ENCODE data around the gene OGFRL1. TPM values are rescaled to one million over a fixed set of nuclear protein-coding genes. Genes with fewer than 3 reads are reported as not detected.

Gene OGFRL1
- total RNA-seq, 2 experiments from 2014 or later: 9.1 TPM

GRCh38 chr6:71246596-71246995 is 42.0 kb upstream of the OGFRL1 start:
- ChIA-PET POLR2A (no interaction called here), CTCF (no interaction called here)
- TF ChIP-seq CTCF (IDR thresholded peaks at IDR 0.05): no peak
- H3K27ac ChIP-seq (ENCODE audit: low read depth in 1 of 2, low read length in 2 of 2): no peak overlapping the region
- no peaks in the 10 kb centered on the region for H3K27me3 ChIP-seq (ENCODE audit: control insufficient read depth in 1 of 2, insufficient read depth in 2 of 2, low read length in 2 of 2)
- peaks cover 9% of the 10 kb centered on the region for H3K4me1 Mint-ChIP-seq (ENCODE audit: low read depth)
- H3K27me3 Mint-ChIP-seq: peaks cover under 1% of the 10 kb centered on the region
- H3K9me3 Mint-ChIP-seq: no peaks in the 10 kb centered on the region
- no peaks in the 10 kb centered on the region for H3K36me3 ChIP-seq (ENCODE audit: insufficient read depth, low read length)
- no peak for DNase-seq
- intact Hi-C loops (cut with DNase I, micrococcal nuclease): no loop called here
- H3K27ac Mint-ChIP-seq: no peak overlapping the region
- no peaks in the 10 kb centered on the region for H3K4me1 ChIP-seq (ENCODE audit: insufficient read depth, low read length)
- H3K9me3 ChIP-seq (ENCODE audit: control insufficient read depth in 1 of 2, insufficient read depth in 1 of 2, low read length in 2 of 2): peaks cover 0 to 10% of the 10 kb centered on the region in 2 experiments
- no peak overlapping the region for H3K4me3 Mint-ChIP-seq
- H3K36me3 Mint-ChIP-seq (ENCODE audit: low read depth): no peaks in the 10 kb centered on the region
- no peak for ATAC-seq (ENCODE audit: poor library complexity)
- no peak overlapping the region for H3K4me3 ChIP-seq (ENCODE audit: low read length)

GRCh38 chr6:71248306-71248765 is 40.3 kb upstream of the OGFRL1 start:
- no peak overlapping the region for H3K4me3 Mint-ChIP-seq
- ChIA-PET CTCF (no interaction called here), POLR2A (no interaction called here)
- ATAC-seq (ENCODE audit: poor library complexity) (no peak), DNase-seq (peak in 3 of 14 experiments; percentile 34 to 58 (median 45))
- H3K27ac ChIP-seq (ENCODE audit: low read depth in 1 of 2, low read length in 2 of 2): no peak overlapping the region
- no peaks in the 10 kb centered on the region for H3K27me3 ChIP-seq (ENCODE audit: control insufficient read depth in 1 of 2, insufficient read depth in 2 of 2, low read length in 2 of 2)
- H3K27ac Mint-ChIP-seq: no peak overlapping the region
- peaks cover 0 to 10% of the 10 kb centered on the region in 2 experiments for H3K9me3 ChIP-seq (ENCODE audit: control insufficient read depth in 1 of 2, insufficient read depth in 1 of 2, low read length in 2 of 2)
- intact Hi-C loops (cut with DNase I, micrococcal nuclease): no loop called here
- no peak overlapping the region for H3K4me3 ChIP-seq (ENCODE audit: low read length)
- H3K4me1 Mint-ChIP-seq (ENCODE audit: low read depth): peaks cover 9% of the 10 kb centered on the region
- H3K36me3 Mint-ChIP-seq (ENCODE audit: low read depth): no peaks in the 10 kb centered on the region
- no peaks in the 10 kb centered on the region for H3K9me3 Mint-ChIP-seq
- H3K4me1 ChIP-seq (ENCODE audit: insufficient read depth, low read length): no peaks in the 10 kb centered on the region
- no peaks in the 10 kb centered on the region for H3K36me3 ChIP-seq (ENCODE audit: insufficient read depth, low read length)
- TF ChIP-seq CTCF (IDR thresholded peaks at IDR 0.05): no peak
- H3K27me3 Mint-ChIP-seq: peaks cover 4% of the 10 kb centered on the region

GRCh38 chr6:71248878-71249544 is 39.6 kb upstream of the OGFRL1 start:
- Histone ChIP-seq H3K4me1 (ENCODE audit: insufficient read depth, low read length) (no peaks in the 10 kb centered on the region), H3K36me3 (ENCODE audit: insufficient read depth, low read length) (no peaks in the 10 kb centered on the region), H3K27ac (ENCODE audit: low read depth in 1 of 2, low read length in 2 of 2) (no peak overlapping the region), H3K4me3 (ENCODE audit: low read length) (no peak overlapping the region), H3K27me3 (ENCODE audit: control insufficient read depth in 1 of 2, insufficient read depth in 2 of 2, low read length in 2 of 2) (no peaks in the 10 kb centered on the region), H3K9me3 (ENCODE audit: control insufficient read depth in 1 of 2, insufficient read depth in 1 of 2, low read length in 2 of 2) (peaks cover 0 to 10% of the 10 kb centered on the region in 2 experiments)
- no peak overlapping the region for H3K4me3 Mint-ChIP-seq
- DNase-seq: no peak
- ChIA-PET CTCF (no interaction called here), POLR2A (interaction anchor here (1.6 to 1.7 kb wide), 2 partner anchors 9 to 39 kb away, joined by 4 to 5 read pairs; partner anchors contain the start of gene OGFRL1)
- peaks cover 4% of the 10 kb centered on the region for H3K27me3 Mint-ChIP-seq
- H3K9me3 Mint-ChIP-seq: no peaks in the 10 kb centered on the region
- H3K27ac Mint-ChIP-seq: no peak overlapping the region
- intact Hi-C loops (cut with DNase I, micrococcal nuclease): no loop called here
- H3K36me3 Mint-ChIP-seq (ENCODE audit: low read depth): no peaks in the 10 kb centered on the region
- ATAC-seq (ENCODE audit: poor library complexity): no peak
- no peak for TF ChIP-seq CTCF (IDR thresholded peaks at IDR 0.05)
- H3K4me1 Mint-ChIP-seq (ENCODE audit: low read depth): peaks cover 9% of the 10 kb centered on the region

Measured in CD4-positive, alpha-beta T cell (primary cell).